HepG2 (cell line): Measurements from ENCODE around the gene RERE. TPM values are rescaled to one million over a fixed set of nuclear protein-coding genes. Genes with fewer than 3 reads are reported as not detected.

Experiments
- ATAC-seq: fragments of 200-7000 bp; cut with Tn5 transposase; 3 replicates; pipeline ENCODE4 v1.9.1; 2020; ENCODE audit warnings: mild to moderate bottlenecking, moderate library complexity
- BruUV-seq: library from RNA; stranded (reverse); fragments of 400-500 nt; replicated peaks from 2 replicates; lab custom pipeline; 2021; lab: Mats Ljungman, UMichigan
- CTCF ChIA-PET: fragments of 300-600 bp; formaldehyde crosslinking; extraction: SDS; loops from one replicate; lab custom pipeline; 2021; ENCODE audit warnings: low total read pairs, inconsistent platforms, low intra/inter-chr PET ratio; lab: Yijun Ruan, JAX
- POLR2A ChIA-PET: fragments of 350-600 bp; sonication (Branson Sonifier 250); formaldehyde crosslinking; loops from one replicate; lab custom pipeline; 2020; ENCODE audit warnings: antibody characterized with exemption, inconsistent platforms; lab: Yijun Ruan, JAX
- DNase-seq: peaks from one replicate; pipeline ENCODE4 v3.0.0-alpha.2; 2015; ENCODE audit warnings: low spot score
- FAIRE-seq: peaks from 3 replicates; lab custom pipeline; 2011; peaks lifted over from hg19 to GRCh38; lab: Jason Lieb, UNC
- H2AFZ ChIP-seq: one replicate; pipeline ENCODE4 v1.6.1; 2011; ENCODE audit warnings: low read length, inconsistent platforms
- H3K27ac ChIP-seq: fragments of 300-600 bp; 3 replicates; pipeline ENCODE4 v1.8.0; 2011; ENCODE audit warnings: mixed run types, mild to moderate bottlenecking, mixed read lengths, low read length, inconsistent platforms; ENCODE audit not compliant: insufficient read depth; ENCODE audit errors: extremely low read length
- H3K27me3 ChIP-seq, 2 experiments: fragments of 200-600 bp in 1 of 2; 2 replicates in 1 of 2; 3 replicates in 1 of 2; pipeline versions ENCODE4 v1.6.0 to v1.8.0; 2011; ENCODE audit warnings: low read length in 2 of 2, mild to moderate bottlenecking in 2 of 2, moderate library complexity in 2 of 2, inconsistent platforms in 1 of 2; ENCODE audit not compliant: insufficient read depth in 2 of 2, control insufficient read depth in 1 of 2
- H3K36me3 ChIP-seq, 2 experiments: fragments of 200-600 bp in 1 of 2; replicated peaks in 1 of 2; 2 replicates in 1 of 2; 3 replicates in 1 of 2; pipeline versions ENCODE4 v1.5.1 to v1.8.0; 2011; ENCODE audit warnings: low read length in 2 of 2, inconsistent platforms in 1 of 2; ENCODE audit not compliant: insufficient read depth in 2 of 2, control insufficient read depth in 1 of 2
- H3K4me1 ChIP-seq: 2 replicates; pipeline ENCODE4 v1.5.1; 2012; ENCODE audit warnings: low read length, inconsistent platforms; ENCODE audit not compliant: insufficient read depth
- H3K4me2 ChIP-seq: 2 replicates; pipeline ENCODE4 v1.6.0; 2011; ENCODE audit warnings: low read depth, low read length, inconsistent platforms
- H3K4me3 ChIP-seq, 3 experiments: fragments of 200-600 bp in 1 of 3; sonication (generic), shearing (Covaris generic) in 1 of 3; replicated peaks in 1 of 3; 2 replicates each; pipeline ENCODE4 v1.5.1; 2011 to 2016; ENCODE audit warnings: low read length in 3 of 3, inconsistent platforms in 2 of 3, low read depth in 2 of 3, mild to moderate bottlenecking in 2 of 3, control low read depth in 1 of 3, mixed read lengths in 1 of 3; ENCODE audit not compliant: insufficient read depth in 1 of 3
- H3K79me2 ChIP-seq: one replicate; pipeline ENCODE4 v1.6.1; 2011; ENCODE audit warnings: low read length, inconsistent platforms; ENCODE audit not compliant: insufficient read depth
- H3K9ac ChIP-seq: 2 replicates; pipeline ENCODE4 v1.6.0; 2011; ENCODE audit warnings: mild to moderate bottlenecking, low read depth, low read length, inconsistent platforms; ENCODE audit not compliant: insufficient read depth
- H3K9me3 ChIP-seq: 2 replicates; pipeline ENCODE4 v1.5.1; 2012; ENCODE audit warnings: mild to moderate bottlenecking, low read length
- H4K20me1 ChIP-seq: 2 replicates; pipeline ENCODE4 v1.6.0; 2011; ENCODE audit warnings: inconsistent platforms, mild to moderate bottlenecking, low read length, moderate library complexity; ENCODE audit not compliant: insufficient read depth
- FOXP4 ChIP-seq: sonication (generic); formaldehyde crosslinking; IDR thresholded peaks from 2 replicates; pipeline ENCODE4 v1.4.0; 2020; ENCODE audit warnings: missing genetic modification reagents
- JARID2 ChIP-seq: sonication (generic); formaldehyde crosslinking; IDR thresholded peaks from 2 replicates; pipeline ENCODE4 v1.8.1; 2023; ENCODE audit warnings: missing genetic modification reagents, inconsistent platforms; ENCODE audit not compliant: insufficient replicate concordance
- NCOA2 ChIP-seq: sonication (generic); formaldehyde crosslinking; IDR thresholded peaks from 2 replicates; pipeline ENCODE4 v1.8.0; 2022; ENCODE audit warnings: inconsistent platforms
- POLR2AphosphoS5 ChIP-seq: IDR thresholded peaks from 2 replicates; pipeline ENCODE4 v1.6.1; 2012; ENCODE audit warnings: low read depth, low read length
- REXO4 ChIP-seq: sonication (generic); formaldehyde crosslinking; IDR thresholded peaks from 2 replicates; pipeline ENCODE4 v1.8.0; 2022; ENCODE audit warnings: missing genetic modification reagents, mild to moderate bottlenecking, borderline replicate concordance
- RFXANK ChIP-seq: IDR thresholded peaks from 2 replicates; pipeline ENCODE4 v1.6.1; 2016
- SKI ChIP-seq: fragments of 450-650 bp; IDR thresholded peaks from one replicate; pipeline ENCODE4 v1.6.1; 2018; ENCODE audit warnings: mild to moderate bottlenecking; ENCODE audit not compliant: partially characterized antibody
- ZFY ChIP-seq: sonication (generic); formaldehyde crosslinking; IDR thresholded peaks from 2 replicates; pipeline ENCODE4 v1.4.0; 2020; ENCODE audit warnings: missing genetic modification reagents
- ZNF20 ChIP-seq: sonication (generic); formaldehyde crosslinking; IDR thresholded peaks from 2 replicates; pipeline ENCODE4 v1.4.0; 2020; ENCODE audit warnings: mild to moderate bottlenecking, moderate library complexity, missing genetic modification reagents
- ZNF362 ChIP-seq: sonication (generic); formaldehyde crosslinking; IDR thresholded peaks from 2 replicates; pipeline ENCODE4 v1.4.0; 2020; ENCODE audit warnings: missing genetic modification reagents, mild to moderate bottlenecking, borderline replicate concordance
- ZNF382 ChIP-seq: sonication (generic); formaldehyde crosslinking; IDR thresholded peaks from 2 replicates; pipeline ENCODE4 v1.5.0; 2020; ENCODE audit warnings: missing genetic modification reagents, mild to moderate bottlenecking, borderline replicate concordance
- ZNF468 ChIP-seq: sonication (generic); formaldehyde crosslinking; IDR thresholded peaks from 2 replicates; pipeline ENCODE4 v1.8.0; 2022; ENCODE audit warnings: mild to moderate bottlenecking, moderate library complexity, missing genetic modification reagents
- ZNF605 ChIP-seq: sonication (generic); formaldehyde crosslinking; IDR thresholded peaks from 2 replicates; pipeline ENCODE4 v1.8.0; 2022; ENCODE audit warnings: mild to moderate bottlenecking, missing genetic modification reagents
- ZNF629 ChIP-seq: sonication (generic); formaldehyde crosslinking; conservative IDR thresholded peaks from 2 replicates; pipeline ENCODE4 v1.5.0; 2020; ENCODE audit warnings: missing genetic modification reagents
- ZNF703 ChIP-seq: sonication (generic); formaldehyde crosslinking; IDR thresholded peaks from 2 replicates; pipeline ENCODE4 v1.5.1; 2020; ENCODE audit warnings: missing genetic modification reagents, mild to moderate bottlenecking, moderate library complexity, borderline replicate concordance
- ZNF768 ChIP-seq: sonication (generic); formaldehyde crosslinking; IDR thresholded peaks from 2 replicates; pipeline ENCODE4 v1.4.0; 2020; ENCODE audit warnings: missing genetic modification reagents
- ZNF839 ChIP-seq: sonication (generic); formaldehyde crosslinking; IDR thresholded peaks from 2 replicates; pipeline ENCODE4 v1.4.0; 2020; ENCODE audit warnings: missing genetic modification reagents, mild to moderate bottlenecking, borderline replicate concordance
- WGBS: methylation state at CpG from one replicate; pipeline ENCODE4 v1.1.6; 2017; ENCODE audit warnings: low lambda C conversion rate; 5-methylcytosine and 5-hydroxymethylcytosine counted together
- in situ Hi-C: cut with HindIII; loops from 2 replicates; pipeline ENCODE4 v1.10.0; 2017; ENCODE audit warnings: low pct_unique_long_range_greater_than_20kb; ENCODE audit not compliant: extremely low pct_ligation_motif_present
- intact Hi-C: fragments of 100-400 bp; cut with micrococcal nuclease; formaldehyde crosslinking; loops from one replicate; pipeline ENCODE4 v1.10.0; 2022; ENCODE audit not compliant: unreplicated experiment
- polyA plus RNA-seq, 8 experiments: library from polyadenylated mRNA; depleted of rRNA in 3 of 8; stranded (reverse) in 7 of 8; unstranded in 1 of 8; fragments of >200 nt; fragmentation: Illumina TruSeq in 4 of 8; extraction: Trizol in 4 of 8; gene quantifications; 2 replicates each; pipeline versions ENCODE4 v1.2.1 to v1.2.3, GENCODE V29; 2011 to 2016; ENCODE audit warnings: low read depth in 4 of 8, missing spikeins in 1 of 8, mixed read lengths in 1 of 8; ENCODE audit not compliant: insufficient read depth in 1 of 8
- total RNA-seq, 5 experiments: library from RNA; depleted of rRNA; stranded (reverse); fragments of >200 nt; fragmentation: Illumina TruSeq; extraction: Trizol; gene quantifications; 2 replicates each; pipeline ENCODE4 v1.2.3, GENCODE V29; 2016; ENCODE audit warnings: low read depth in 1 of 5

RERE gene
- total and polyA plus RNA-seq, 2 of the 13 experiments (the other 11 are each of a cell fraction or from before 2014, with no cell fraction given) = 18.3 to 21.9 TPM

GRCh38 chr1:8642114-8642513 is 175.3 kb downstream of the RERE start:
- ATAC-seq (no peak), FAIRE-seq (no peak), DNase-seq (no peak)
- CTCF ChIA-PET = no interaction called here
- intact Hi-C loops = no loop called here
- no peak overlapping the region for H3K4me3 ChIP-seq
- H3K4me2 ChIP-seq = no peak overlapping the region
- no peak overlapping the region for H2AFZ ChIP-seq
- in situ Hi-C loops = no loop called here
- H3K79me2 ChIP-seq = peaks cover 96% of the 10 kb centered on the region
- 98% methylated on average over 2 of the region's 2 CpGs for WGBS
- H3K36me3 ChIP-seq = peaks cover 1 to 4% of the 10 kb centered on the region in 2 experiments
- POLR2A ChIA-PET = no interaction called here
- no TSS peak for BruUV-seq
- no peak overlapping the region for H3K27ac ChIP-seq
- no peak for TF ChIP-seq REXO4 (CRISPR knock-in tag)
- TF ChIP-seq ZNF629 (CRISPR knock-in tag) = peak; percentile 63
- no peaks in the 10 kb centered on the region for H3K9me3 ChIP-seq
- H3K9ac ChIP-seq = no peak overlapping the region
- H4K20me1 ChIP-seq = peaks cover 58% of the 10 kb centered on the region
- H3K4me1 ChIP-seq = peaks cover 71% of the 10 kb centered on the region
- no peaks in the 10 kb centered on the region for H3K27me3 ChIP-seq

GRCh38 chr1:8641377-8641997 is 176.0 kb downstream of the RERE start:
- no peak overlapping the region for H2AFZ ChIP-seq
- intact Hi-C loops = no loop called here
- in situ Hi-C loops = no loop called here
- H3K27ac ChIP-seq = peak overlapping the region; percentile 1
- FAIRE-seq (no peak), DNase-seq (no peak), ATAC-seq (no peak)
- peaks cover 96% of the 10 kb centered on the region for H3K79me2 ChIP-seq
- peaks cover 64% of the 10 kb centered on the region for H3K4me1 ChIP-seq
- H3K27me3 ChIP-seq = no peaks in the 10 kb centered on the region
- H3K4me3 ChIP-seq = no peak overlapping the region
- ChIA-PET POLR2A (no interaction called here), CTCF (no interaction called here)
- H3K4me2 ChIP-seq = no peak overlapping the region
- H3K9me3 ChIP-seq = no peaks in the 10 kb centered on the region
- no TSS peak for BruUV-seq
- H3K9ac ChIP-seq = no peak overlapping the region
- WGBS = 98% methylated on average over 3 of the region's 3 CpGs
- peaks cover 57% of the 10 kb centered on the region for H4K20me1 ChIP-seq
- H3K36me3 ChIP-seq = peaks cover 1 to 4% of the 10 kb centered on the region in 2 experiments
- TF ChIP-seq ZNF20 (no peak), ZFY (CRISPR knock-in tag) (no peak), ZNF605 (CRISPR knock-in tag) (no peak), ZNF468 (CRISPR knock-in tag) (no peak), POLR2AphosphoS5 (no peak), ZNF703 (no peak), ZNF839 (no peak), ZNF382 (CRISPR knock-in tag) (no peak), RFXANK (CRISPR knock-in tag) (no peak), SKI (no peak), NCOA2 (CRISPR knock-in tag) (no peak), REXO4 (CRISPR knock-in tag) (no peak), ZNF362 (CRISPR knock-in tag) (no peak), JARID2 (CRISPR knock-in tag) (no peak), FOXP4 (CRISPR knock-in tag) (no peak), ZNF768 (CRISPR knock-in tag) (no peak)
